ENCODE data around the gene GPR21. TPM values are rescaled to one million over a fixed set of nuclear protein-coding genes. Genes with fewer than 3 reads are reported as not detected.
A peak's percentile ranks its signal among the peaks of the same experiment; 100 is the strongest.

The GPR21 gene
- total RNA-seq, 1 donor from 2014 or later, result 0.46 TPM

- no peak overlapping the region for H3K27ac Mint-ChIP-seq
- H3K4me3 Mint-ChIP-seq, result no peak overlapping the region
- DNase-seq (ENCODE audit: extremely low spot score, unreplicated experiment), result no peak
- peaks cover 13% of the 10 kb centered on the region for H3K4me1 Mint-ChIP-seq (ENCODE audit: unreplicated experiment)
- no peaks in the 10 kb centered on the region for H3K9me3 Mint-ChIP-seq
- H3K36me3 Mint-ChIP-seq, result peaks cover 30% of the 10 kb centered on the region
- TF ChIP-seq, protein P1, sequence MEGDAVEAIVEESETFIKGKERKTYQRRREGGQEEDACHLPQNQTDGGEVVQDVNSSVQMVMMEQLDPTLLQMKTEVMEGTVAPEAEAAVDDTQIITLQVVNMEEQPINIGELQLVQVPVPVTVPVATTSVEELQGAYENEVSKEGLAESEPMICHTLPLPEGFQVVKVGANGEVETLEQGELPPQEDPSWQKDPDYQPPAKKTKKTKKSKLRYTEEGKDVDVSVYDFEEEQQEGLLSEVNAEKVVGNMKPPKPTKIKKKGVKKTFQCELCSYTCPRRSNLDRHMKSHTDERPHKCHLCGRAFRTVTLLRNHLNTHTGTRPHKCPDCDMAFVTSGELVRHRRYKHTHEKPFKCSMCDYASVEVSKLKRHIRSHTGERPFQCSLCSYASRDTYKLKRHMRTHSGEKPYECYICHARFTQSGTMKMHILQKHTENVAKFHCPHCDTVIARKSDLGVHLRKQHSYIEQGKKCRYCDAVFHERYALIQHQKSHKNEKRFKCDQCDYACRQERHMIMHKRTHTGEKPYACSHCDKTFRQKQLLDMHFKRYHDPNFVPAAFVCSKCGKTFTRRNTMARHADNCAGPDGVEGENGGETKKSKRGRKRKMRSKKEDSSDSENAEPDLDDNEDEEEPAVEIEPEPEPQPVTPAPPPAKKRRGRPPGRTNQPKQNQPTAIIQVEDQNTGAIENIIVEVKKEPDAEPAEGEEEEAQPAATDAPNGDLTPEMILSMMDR (conservative IDR thresholded peaks at IDR 0.05), result no peak
- no peaks in the 10 kb centered on the region for H3K27me3 Mint-ChIP-seq
Measured at GRCh38 chr9:123040801-123041200, 7.3 kb downstream of the GPR21 start.

- no peak overlapping the region for H3K27ac Mint-ChIP-seq
Measured at GRCh38 chr9:123041489-123041888, 8.0 kb downstream of the GPR21 start.

DNA sequence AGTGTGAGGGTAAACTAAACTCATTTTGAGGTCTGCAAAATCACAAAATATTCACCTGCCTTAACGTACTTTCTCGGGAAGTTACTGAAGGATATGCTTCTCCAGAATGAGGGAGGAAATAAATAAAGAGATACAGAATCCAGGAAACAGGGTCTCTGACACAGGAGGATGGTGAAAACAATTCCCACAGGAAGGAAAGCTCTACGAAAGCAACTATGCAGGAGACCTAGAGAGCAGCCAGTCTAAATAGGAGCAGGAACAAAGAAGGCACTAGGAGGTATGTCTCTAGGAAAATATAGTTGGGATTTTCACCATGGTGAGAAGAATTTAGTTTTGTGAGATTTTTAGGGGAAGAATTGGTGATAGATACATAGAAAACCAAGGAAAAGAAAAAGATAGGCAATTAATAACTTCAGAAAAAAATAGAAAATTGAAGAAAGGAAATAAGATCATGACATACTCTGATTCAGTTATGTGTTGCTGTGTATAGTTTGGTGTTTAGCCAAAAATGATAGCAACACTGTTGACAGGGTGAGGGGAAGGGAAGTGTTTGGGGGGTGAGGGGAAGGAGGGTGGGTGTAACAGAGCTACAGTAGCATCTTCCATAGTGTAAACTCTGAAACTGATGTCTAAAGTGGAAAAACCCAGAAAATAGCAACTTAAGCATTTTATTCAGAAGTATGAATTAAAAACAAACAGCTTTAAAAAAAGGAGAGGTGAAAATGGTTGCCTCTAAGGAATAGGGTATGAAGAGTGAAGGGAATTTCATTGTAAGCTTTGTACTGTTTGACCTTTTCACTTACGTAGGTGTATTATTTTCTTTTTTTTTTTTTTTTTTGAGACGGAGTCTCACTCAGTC is 9.8 kb downstream of the GPR21 start:
- Mint-ChIP-seq H3K4me1 (ENCODE audit: unreplicated experiment) (peaks cover 9% of the 10 kb centered on the region), H3K9me3 (no peaks in the 10 kb centered on the region), H3K36me3 (peaks cover 30% of the 10 kb centered on the region), H3K4me3 (no peak overlapping the region), H3K27ac (no peak overlapping the region), H3K27me3 (no peaks in the 10 kb centered on the region)
- TF ChIP-seq, protein P1 (conservative IDR thresholded peaks at IDR 0.05), result no peak
- DNase-seq (ENCODE audit: extremely low spot score, unreplicated experiment), result no peak

More at GRCh38 chr9:123041489-123041888, 8.0 kb downstream of the GPR21 start:
- Mint-ChIP-seq H3K27me3 (no peaks in the 10 kb centered on the region), H3K36me3 (peaks cover 30% of the 10 kb centered on the region), H3K9me3 (no peaks in the 10 kb centered on the region), H3K4me3 (no peak overlapping the region), H3K4me1 (ENCODE audit: unreplicated experiment) (peaks cover 13% of the 10 kb centered on the region)
- TF ChIP-seq, protein P1 (conservative IDR thresholded peaks at IDR 0.05), result no peak
- no peak for DNase-seq (ENCODE audit: extremely low spot score, unreplicated experiment)

DNA sequence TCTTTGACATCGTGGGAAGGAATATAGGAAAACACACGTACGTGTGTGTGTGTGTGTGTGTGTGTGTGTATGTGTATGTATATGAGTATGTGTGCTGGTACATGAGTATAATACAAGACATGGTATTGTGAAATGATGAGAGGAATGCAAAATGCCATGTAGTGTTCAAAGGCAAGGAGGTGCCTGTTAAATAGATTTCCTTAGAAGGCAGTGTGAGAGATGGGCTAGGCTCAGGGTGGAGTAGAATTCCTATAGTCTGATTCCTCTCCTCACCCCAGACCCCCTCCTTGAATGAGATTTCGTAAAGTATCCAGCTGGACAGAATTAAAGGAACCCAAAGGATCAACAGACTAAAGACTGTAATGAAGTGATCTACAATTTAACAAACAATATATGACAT is 11.1 kb downstream of the GPR21 start:
- TF ChIP-seq, protein P1 (conservative IDR thresholded peaks at IDR 0.05), result no peak

DNA sequence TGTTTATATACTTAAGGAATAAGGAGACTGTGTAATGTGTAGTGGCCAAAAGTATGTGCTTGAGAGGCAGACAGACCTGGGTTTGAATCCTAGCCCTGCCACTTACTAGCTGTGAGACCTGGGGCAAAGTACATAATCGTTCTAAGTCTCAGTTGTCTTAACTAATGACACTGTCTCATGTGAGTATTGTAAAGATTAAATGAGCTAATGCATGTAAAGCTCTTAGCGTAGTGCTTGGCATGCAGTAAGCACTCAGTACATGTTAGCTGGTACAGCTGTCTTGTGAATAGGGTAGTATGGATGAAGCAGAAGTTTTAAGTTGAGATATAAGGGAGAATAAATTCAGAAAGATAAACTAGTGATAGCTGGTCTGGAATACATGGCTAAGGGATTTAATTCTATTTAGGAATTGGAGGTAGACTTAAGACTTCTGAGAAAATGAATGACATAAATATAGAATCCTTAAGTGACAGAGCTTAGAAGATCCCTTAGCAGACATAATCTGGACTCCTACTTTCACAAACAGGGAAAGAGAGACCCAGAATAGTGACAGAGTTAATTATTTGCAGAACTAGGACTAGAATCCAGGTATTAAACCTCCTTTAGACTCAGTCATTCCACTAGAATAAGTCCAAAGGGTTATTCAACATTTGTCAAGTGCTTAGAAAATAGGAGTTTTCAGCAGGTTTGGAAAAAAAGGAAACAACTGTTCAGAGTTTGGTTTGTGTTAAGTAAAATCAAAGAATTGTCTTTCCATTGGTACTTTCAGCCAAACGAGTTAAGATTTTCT is 13.1 kb downstream of the GPR21 start:
- Mint-ChIP-seq H3K9me3 (no peaks in the 10 kb centered on the region), H3K36me3 (peaks cover 32% of the 10 kb centered on the region), H3K4me1 (ENCODE audit: unreplicated experiment) (peaks cover 11% of the 10 kb centered on the region), H3K27me3 (no peaks in the 10 kb centered on the region), H3K27ac (no peak overlapping the region), H3K4me3 (no peak overlapping the region)
- TF ChIP-seq, protein P1 (conservative IDR thresholded peaks at IDR 0.05), result no peak
- DNase-seq (ENCODE audit: extremely low spot score, unreplicated experiment), result no peak

More for the DNA sequence above, 11.1 kb downstream of the GPR21 start:
- Mint-ChIP-seq H3K27ac (peak overlapping the region; percentile 90), H3K9me3 (no peaks in the 10 kb centered on the region), H3K4me1 (ENCODE audit: unreplicated experiment) (peaks cover 11% of the 10 kb centered on the region), H3K36me3 (peaks cover 30% of the 10 kb centered on the region), H3K27me3 (no peaks in the 10 kb centered on the region), H3K4me3 (peak overlapping the region; percentile 29)
- no peak for DNase-seq (ENCODE audit: extremely low spot score, unreplicated experiment)
